ENCODE results near the gene KRTAP5-10.
"Not testable (repeated sequence)": the region's sequence is repeated elsewhere in the genome, so short reads cannot be mapped to it uniquely, and the experiment has no call there.

KRTAP5-10 gene

GRCh38 chr11:71572811-71573210, 7.4 kb downstream of the KRTAP5-10 start:
- no peak for DNase-seq (ENCODE audit: low spot score)

- no peak for DNase-seq (ENCODE audit: low spot score)
Observed at GRCh38 chr11:71574418-71574817, 9.1 kb downstream of the KRTAP5-10 start.

GRCh38 chr11:71575723-71576424, 10.5 kb downstream of the KRTAP5-10 start:
- DNase-seq (ENCODE audit: low spot score), result no peak

DNA sequence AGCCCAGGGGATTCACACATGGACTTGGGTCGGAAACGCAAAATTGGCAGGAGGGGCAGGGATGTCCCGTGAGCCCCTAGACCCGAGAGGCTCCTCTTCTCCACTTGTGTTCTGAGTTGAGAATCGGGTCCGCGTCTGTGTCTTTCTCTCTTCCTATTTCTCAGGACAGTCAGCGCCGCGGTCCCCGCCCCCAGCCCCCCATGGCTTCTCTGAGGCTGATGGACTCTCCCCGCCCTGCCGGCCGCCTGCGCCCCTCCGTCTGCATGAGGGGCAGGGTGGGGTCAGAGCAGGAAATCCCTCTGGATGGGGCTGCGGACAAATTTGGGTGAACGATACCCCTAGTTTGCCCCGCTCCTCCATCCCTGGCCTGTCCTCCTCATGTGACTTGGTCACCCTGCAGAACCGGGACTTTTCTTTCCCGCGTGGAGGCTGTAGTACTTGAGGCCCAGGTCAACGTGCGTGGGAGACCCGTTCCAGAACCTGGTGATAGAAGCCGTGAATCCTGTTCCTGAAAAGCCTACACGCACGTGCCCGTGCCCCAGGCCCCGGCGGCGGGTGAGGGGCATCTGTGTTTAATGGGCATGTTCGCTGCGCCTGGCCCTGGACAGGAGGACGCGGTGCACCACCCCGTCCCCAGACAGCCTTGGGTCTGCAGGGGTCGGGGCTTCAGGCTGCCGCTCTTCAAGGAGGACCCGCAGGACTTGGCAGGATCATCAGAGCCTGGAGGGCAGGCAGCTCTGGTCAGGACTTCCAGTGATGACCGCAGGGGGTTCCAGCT, 11.5 kb downstream of the KRTAP5-10 start:
- DNase-seq (ENCODE audit: low spot score), result not testable (repeated sequence)

GRCh38 chr11:71577469-71578004, 12.2 kb downstream of the KRTAP5-10 start:
- no peak for DNase-seq (ENCODE audit: low spot score)

GRCh38 chr11:71579513-71579912, 14.2 kb downstream of the KRTAP5-10 start:
- DNase-seq (ENCODE audit: low spot score), result not testable (repeated sequence)

GRCh38 chr11:71580057-71581003, 15.0 kb downstream of the KRTAP5-10 start:
- DNase-seq (ENCODE audit: low spot score), result peak; percentile 65

GRCh38 chr11:71581826-71582225, 16.5 kb downstream of the KRTAP5-10 start:
- no peak for DNase-seq (ENCODE audit: low spot score)

DNA sequence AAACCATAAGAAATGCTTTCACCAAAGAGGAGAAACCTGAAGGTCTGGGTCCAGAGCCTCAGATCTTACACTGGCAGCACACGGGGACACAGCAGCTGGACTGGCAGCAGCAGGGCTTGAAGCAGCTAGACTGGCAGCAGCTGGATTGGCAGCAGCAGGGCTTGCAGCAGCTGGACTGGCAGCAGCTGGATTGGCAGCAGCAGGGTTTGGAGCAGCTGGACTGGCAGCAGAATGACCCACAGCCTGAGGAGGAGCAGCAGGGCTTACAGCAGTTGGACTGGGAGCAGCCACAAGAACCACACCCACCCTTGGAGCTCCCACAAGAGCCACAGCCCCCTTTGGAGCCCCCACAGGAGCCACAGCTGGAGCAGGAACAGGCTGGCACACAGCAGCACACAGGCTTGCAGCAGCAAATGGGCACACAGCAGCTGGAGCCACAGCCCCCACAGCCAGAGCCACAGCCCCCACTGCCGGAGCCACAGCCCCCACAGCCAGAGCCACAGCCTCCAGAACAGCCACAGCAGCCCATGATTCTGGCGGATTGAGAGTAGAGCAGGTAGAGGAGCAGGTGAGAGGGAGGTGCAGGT, 17.0 kb downstream of the KRTAP5-10 start, which contains the start of gene KRTAP5-11:
Gene KRTAP5-11, minus strand, starts transcription at position 567 of the 587 bp plus-strand sequence. Its CDS starts 38 bp downstream, at position 529.
- DNase-seq (ENCODE audit: low spot score), result no peak

GRCh38 chr11:71582969-71583368, 17.6 kb downstream of the KRTAP5-10 start:
- DNase-seq (ENCODE audit: low spot score), result not testable (repeated sequence)

- DNase-seq (ENCODE audit: low spot score), result not testable (repeated sequence)
Observed at GRCh38 chr11:71585673-71586072, 20.3 kb downstream of the KRTAP5-10 start.

DNA sequence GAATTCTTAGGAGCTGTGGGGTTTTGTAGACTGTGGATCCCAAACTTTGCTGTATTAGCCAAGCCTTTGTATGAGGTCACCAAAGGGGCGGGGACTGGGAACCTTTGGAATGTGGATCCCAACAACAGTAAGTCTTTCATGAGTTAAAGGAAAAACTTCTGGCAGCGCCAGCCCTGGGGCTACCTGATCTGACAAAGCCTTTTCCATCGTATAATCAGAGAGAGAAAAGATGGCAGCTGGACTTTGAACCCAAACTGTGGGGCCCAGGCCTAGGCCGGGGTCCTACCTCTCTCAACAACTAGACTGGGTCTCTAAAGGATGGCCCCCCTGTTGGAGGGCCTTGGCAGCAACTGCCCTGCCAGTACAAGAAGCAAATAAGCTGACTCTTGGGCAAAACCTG, 23.0 kb downstream of the KRTAP5-10 start:
- peak; percentile 50 for DNase-seq (ENCODE audit: low spot score)

DNA sequence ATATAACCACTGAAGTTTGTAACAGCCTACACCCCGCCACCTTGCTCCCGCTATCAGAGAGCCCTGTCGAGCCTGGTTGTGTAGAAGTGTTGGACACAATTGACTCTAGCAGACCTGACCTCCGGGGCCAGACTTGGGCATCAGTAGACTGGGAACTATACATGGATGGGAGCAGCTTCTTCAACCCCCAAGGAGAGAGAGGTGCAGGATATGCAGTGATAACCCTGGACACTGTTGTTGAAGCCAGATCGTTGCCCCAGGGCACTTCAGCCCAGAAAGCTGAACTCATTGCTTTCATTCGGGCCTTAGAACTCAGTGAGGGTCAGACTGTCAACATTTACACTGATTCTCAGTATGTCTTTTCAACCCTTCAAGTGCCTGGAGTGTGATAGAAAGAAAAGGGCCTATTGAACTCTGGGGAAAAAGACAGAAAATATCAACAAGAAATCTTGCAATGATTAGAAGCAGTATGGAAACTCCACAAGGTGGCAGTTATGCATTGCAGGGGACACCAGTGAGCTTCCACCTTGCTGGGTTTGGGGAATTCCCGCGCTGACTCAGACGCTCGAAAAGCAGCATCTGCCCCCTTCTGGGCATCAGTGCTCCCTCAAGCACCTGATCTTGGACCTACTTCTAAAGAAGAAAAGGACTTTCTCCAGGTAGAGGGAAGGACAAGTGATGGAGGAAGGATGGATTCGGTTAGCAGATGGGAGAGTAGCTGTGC, 23.6 kb downstream of the KRTAP5-10 start:
- DNase-seq (ENCODE audit: low spot score), result peak; percentile 37

- DNase-seq (ENCODE audit: low spot score), result not testable (repeated sequence)
Observed at GRCh38 chr11:71589546-71589920, 24.2 kb downstream of the KRTAP5-10 start.

- not testable (repeated sequence) for DNase-seq (ENCODE audit: low spot score)
Observed at GRCh38 chr11:71603221-71603620, 37.9 kb downstream of the KRTAP5-10 start.

DNA sequence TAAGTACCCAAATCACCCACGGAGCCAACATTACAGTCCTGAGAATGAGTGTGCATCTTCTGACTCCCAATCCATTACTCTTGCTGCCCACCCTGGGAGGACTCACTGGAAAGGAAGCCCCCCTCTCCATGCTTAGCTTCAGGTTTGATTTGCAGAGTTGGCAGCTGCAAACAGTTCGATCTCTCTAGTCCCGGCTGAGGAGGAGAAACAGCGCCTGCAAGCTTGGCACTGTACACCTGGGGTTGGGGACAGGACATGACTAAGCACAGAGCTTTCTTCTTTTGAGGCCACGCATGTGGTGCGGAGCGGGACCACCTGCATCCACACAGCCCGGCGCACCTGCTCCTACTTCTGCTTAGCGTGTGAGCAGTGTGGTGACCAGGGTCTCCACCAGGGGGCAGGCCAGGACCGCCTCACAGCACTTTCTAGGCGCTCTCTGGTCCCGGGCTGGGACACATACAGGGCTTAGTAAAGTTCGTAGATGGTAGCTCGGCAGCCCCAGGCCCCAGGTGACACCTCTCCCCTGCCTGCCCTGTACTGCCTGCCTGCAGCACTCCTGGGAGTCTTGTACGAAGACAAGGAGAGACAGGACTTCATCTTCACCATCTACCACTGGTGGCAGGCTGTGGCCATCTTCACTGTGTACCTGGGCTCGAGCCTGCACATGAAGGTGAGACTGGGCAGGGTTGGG, 39.6 kb downstream of the KRTAP5-10 start:
- DNase-seq (ENCODE audit: low spot score), result not testable (repeated sequence)

GRCh38 chr11:71606853-71607519, 41.6 kb downstream of the KRTAP5-10 start:
- not testable (repeated sequence) for DNase-seq (ENCODE audit: low spot score)

GRCh38 chr11:71607520-71608216, 42.3 kb downstream of the KRTAP5-10 start:
- DNase-seq (ENCODE audit: low spot score), result peak; percentile 56

GRCh38 chr11:71608272-71608671, 42.9 kb downstream of the KRTAP5-10 start:
- not testable (repeated sequence) for DNase-seq (ENCODE audit: low spot score)

All from ecto neural progenitor cell (in vitro differentiated cells).